GM12878 (cell line): Measurements from ENCODE around the gene TLK2. TPM values are rescaled to one million over a fixed set of nuclear protein-coding genes. Genes with fewer than 3 reads are reported as not detected.

ENCODE experiments used
- ATAC-seq: fragments of 200-7000 bp; cut with Tn5 transposase; 3 replicates; pipeline ENCODE4 v1.9.1; 2020; ENCODE audit warnings: mild to moderate bottlenecking, moderate library complexity
- BruUV-seq: library from RNA; stranded (reverse); fragments of 400-500 nt; replicated peaks from 2 replicates; lab custom pipeline; 2021; lab: Mats Ljungman, UMichigan
- CTCF ChIA-PET: fragments of 300-600 bp; sonication (Branson Sonifier 250); formaldehyde crosslinking; extraction: SDS; loops from one replicate; lab custom pipeline; 2021; ENCODE audit warnings: inconsistent platforms; lab: Yijun Ruan, JAX
- POLR2A ChIA-PET: fragments of 350-600 bp; formaldehyde crosslinking; extraction: SDS; loops from one replicate; lab custom pipeline; 2021; ENCODE audit warnings: inconsistent platforms; lab: Charles Lee
- RAD21 ChIA-PET: fragments of 300-600 bp; sonication (Branson Sonifier 250); formaldehyde crosslinking; loops from one replicate; lab custom pipeline; 2023; ENCODE audit warnings: antibody characterized with exemption; ENCODE audit not compliant: unreplicated experiment; lab: Charles Lee
- SMC1A ChIA-PET: fragments of 300-600 bp; sonication (Branson Sonifier 250); formaldehyde crosslinking; loops from one replicate; lab custom pipeline; 2023; ENCODE audit not compliant: unreplicated experiment, uncharacterized antibody; lab: Charles Lee
- DNase-seq: peaks from one replicate; pipeline ENCODE4 v3.0.0-alpha.2; 2011; ENCODE audit warnings: low read depth, low spot score
- FAIRE-seq: peaks from 3 replicates; lab custom pipeline; 2011; peaks lifted over from hg19 to GRCh38; lab: Jason Lieb, UNC
- H2AFZ ChIP-seq: 2 replicates; pipeline ENCODE4 v1.6.0; 2011; ENCODE audit warnings: low read depth, low read length, control low read depth; ENCODE audit not compliant: control insufficient read depth
- H3K27ac ChIP-seq: 2 replicates; pipeline ENCODE4 v1.5.1; 2011; ENCODE audit warnings: control low read depth; ENCODE audit not compliant: control insufficient read depth, insufficient read depth
- H3K27me3 ChIP-seq, 2 experiments: replicated peaks in 1 of 2; 2 replicates each; pipeline versions ENCODE4 v1.6.0 to v1.6.1; 2011; ENCODE audit warnings: low read length in 1 of 2; ENCODE audit not compliant: control insufficient read depth in 2 of 2, insufficient read depth in 2 of 2
- H3K36me3 ChIP-seq, 2 experiments: 2 replicates each; pipeline ENCODE4 v1.5.1; 2011; ENCODE audit warnings: low read length in 1 of 2; ENCODE audit not compliant: control insufficient read depth in 2 of 2, insufficient read depth in 2 of 2
- H3K4me1 ChIP-seq: 2 replicates; pipeline ENCODE4 v1.6.1; 2011; ENCODE audit warnings: mild to moderate bottlenecking, low read length, moderate library complexity, mixed read lengths; ENCODE audit not compliant: control insufficient read depth, insufficient read depth
- H3K4me2 ChIP-seq: 2 replicates; pipeline ENCODE4 v1.6.0; 2011; ENCODE audit warnings: control low read depth; ENCODE audit not compliant: control insufficient read depth, insufficient read depth
- H3K4me3 ChIP-seq: fragments of 200-600 bp; sonication (generic); 2 replicates; pipeline ENCODE4 v1.5.1; 2016
- H3K79me2 ChIP-seq: 2 replicates; pipeline ENCODE4 v1.6.0; 2011; ENCODE audit warnings: low read length; ENCODE audit not compliant: control insufficient read depth, insufficient read depth
- H3K9ac ChIP-seq: 2 replicates; pipeline ENCODE4 v1.8.0; 2011; ENCODE audit warnings: low read length, control low read depth, mixed read lengths; ENCODE audit not compliant: control insufficient read depth, insufficient read depth
- H3K9me3 ChIP-seq: replicated peaks from 3 replicates; pipeline ENCODE4 v1.5.1; 2011; ENCODE audit warnings: mild to moderate bottlenecking, low read length; ENCODE audit not compliant: control insufficient read depth, insufficient read depth
- H4K20me1 ChIP-seq: 2 replicates; pipeline ENCODE4 v1.6.0; 2011; ENCODE audit not compliant: control insufficient read depth, insufficient read depth
- BRCA1 ChIP-seq: IDR thresholded peaks from 2 replicates; pipeline ENCODE4 v1.6.1; 2011; ENCODE audit warnings: low read depth, low read length, improper control_type of control experiment
- CEBPB ChIP-seq, 2 experiments: fragments of 150-350 bp in 1 of 2; IDR thresholded peaks; 2 replicates each; pipeline ENCODE4 v1.6.1; 2012 to 2014; ENCODE audit warnings: low read depth in 2 of 2, low read length in 2 of 2, borderline replicate concordance in 1 of 2, inconsistent platforms in 1 of 2
- EZH2 ChIP-seq: IDR thresholded peaks from 2 replicates; pipeline ENCODE4 v1.6.1; 2012; ENCODE audit warnings: low read depth, mild to moderate bottlenecking, control low read depth, inconsistent platforms, low read length, borderline replicate concordance; ENCODE audit not compliant: control insufficient read depth
- JUND ChIP-seq: IDR thresholded peaks from 2 replicates; pipeline ENCODE4 v1.6.1; 2012; ENCODE audit warnings: low read depth, mild to moderate bottlenecking, low read length, improper control_type of control experiment, moderate library complexity
- NBN ChIP-seq: fragments of 450-650 bp; IDR thresholded peaks from 2 replicates; pipeline ENCODE4 v1.6.1; 2016
- PAX5 ChIP-seq: IDR thresholded peaks from 2 replicates; pipeline ENCODE4 v1.6.1; 2011; ENCODE audit warnings: low read depth, low read length, borderline replicate concordance
- POLR2AphosphoS5 ChIP-seq: IDR thresholded peaks from 2 replicates; pipeline ENCODE4 v1.6.1; 2011; ENCODE audit warnings: mild to moderate bottlenecking, low read length, inconsistent platforms
- RB1 ChIP-seq: fragments of 450-650 bp; formaldehyde crosslinking; IDR thresholded peaks from 2 replicates; pipeline ENCODE4 v1.6.1; 2017; ENCODE audit warnings: mild to moderate bottlenecking, borderline replicate concordance
- SKIL ChIP-seq: fragments of 450-650 bp; IDR thresholded peaks from 2 replicates; pipeline ENCODE4 v1.6.1; 2017; ENCODE audit warnings: mild to moderate bottlenecking, low read depth, inconsistent platforms; ENCODE audit not compliant: poor library complexity, severe bottlenecking
- ZBED1 ChIP-seq: IDR thresholded peaks from 2 replicates; pipeline ENCODE4 v1.6.1; 2016; ENCODE audit warnings: borderline replicate concordance
- ZSCAN29 ChIP-seq: fragments of 450-650 bp; IDR thresholded peaks from 2 replicates; pipeline ENCODE4 v1.6.1; 2017; ENCODE audit warnings: mild to moderate bottlenecking, moderate library complexity
- WGBS: methylation state at CpG from one replicate; pipeline ENCODE4 v1.1.6; 2016; ENCODE audit warnings: low lambda C conversion rate; ENCODE audit not compliant: insufficient replicate concordance, insufficient coverage; ENCODE audit errors: missing lambda C conversion rate; 5-methylcytosine and 5-hydroxymethylcytosine counted together
- in situ Hi-C: fragments of 300-500 bp; cut with MboI; formaldehyde crosslinking; loops from 9 replicates; pipeline ENCODE4 v1.14.3; 2018; ENCODE audit warnings: mixed read lengths
- intact Hi-C: fragments of 100-400 bp; cut with micrococcal nuclease; formaldehyde crosslinking; loops from one replicate; pipeline ENCODE4 v1.14.2; 2022; ENCODE audit not compliant: unreplicated experiment
- polyA plus RNA-seq, 11 experiments: library from polyadenylated mRNA; depleted of rRNA in 4 of 11; unstranded in 6 of 11; stranded (reverse) in 5 of 11; fragments of >200 nt; fragmentation: Nextera tagmentation in 4 of 11; fragmentation: Illumina TruSeq in 1 of 11; extraction: Ambion mirVana in 4 of 11; extraction: Trizol in 1 of 11; gene quantifications; 1 replicate in 1 of 11; 2 replicates in 10 of 11; pipeline versions ENCODE4 v1.2.1 to v1.2.3, GENCODE V29; 2011 to 2016; ENCODE audit warnings: inconsistent platforms in 2 of 11, missing spikeins in 2 of 11, low read depth in 1 of 11
- total RNA-seq, 4 experiments: library from RNA; depleted of rRNA in 3 of 4; stranded (reverse); fragments of >200 nt in 3 of 4; fragmentation: Illumina TruSeq in 1 of 4; extraction: Trizol in 1 of 4; gene quantifications; 2 replicates each; pipeline versions ENCODE4 v1.2.1 to v1.2.3, GENCODE V29; 2013 to 2021
- TF ChIP-seq, protein P1 (sequence below): IDR thresholded peaks from 2 replicates; pipeline ENCODE4 v1.6.1; 2012; ENCODE audit warnings: mild to moderate bottlenecking, low read depth, low read length
- TF ChIP-seq, protein P2 (sequence below): fragments of 450-650 bp; IDR thresholded peaks from 2 replicates; pipeline ENCODE4 v1.6.1; 2017; ENCODE audit warnings: mild to moderate bottlenecking, moderate library complexity

Gene TLK2
- total and polyA plus RNA-seq, 10 of the 15 experiments (the other 5 are each of a cell fraction or from before 2014, with no cell fraction given): 12.1 to 51.2 (median 27.5) TPM

- BruUV-seq: no TSS peak
- intact Hi-C loops (no loop called here), in situ Hi-C loops (no loop called here)
- H3K4me2 ChIP-seq: no peak overlapping the region
- no peaks in the 10 kb centered on the region for H3K9me3 ChIP-seq
- POLR2A ChIA-PET: no interaction called here
- FAIRE-seq (no peak), ATAC-seq (no peak), DNase-seq (no peak)
- H3K27ac ChIP-seq: no peak overlapping the region
- H4K20me1 ChIP-seq: no peaks in the 10 kb centered on the region
- no peak overlapping the region for H2AFZ ChIP-seq
- CTCF ChIA-PET: interaction anchor here (0.6 to 1.0 kb wide), 3 partner anchors 10 to 1590 kb away, joined by 3 to 4 read pairs (median 3); no protein-coding TSS in a partner anchor
- WGBS: 95% methylated on average over 1 of the region's 1 CpG
- no peaks in the 10 kb centered on the region for H3K79me2 ChIP-seq
- no peak overlapping the region for H3K9ac ChIP-seq
- H3K36me3 ChIP-seq: peaks cover 3 to 23% of the 10 kb centered on the region in 2 experiments; a peak in 3 of 4 replicates
- peaks cover 3% of the 10 kb centered on the region; the same call in 1 of the 2 replicates for H3K4me1 ChIP-seq
- RAD21 ChIA-PET: no interaction called here
- SMC1A ChIA-PET: no interaction called here
- H3K4me3 ChIP-seq: no peak overlapping the region
- no peaks in the 10 kb centered on the region for H3K27me3 ChIP-seq
- TF ChIP-seq ZSCAN29 (no peak), RB1 (no peak), CEBPB (IDR thresholded peaks at IDR 0.05; ENCODE audit: borderline replicate concordance in 1 of 2, low read depth in 2 of 2, low read length in 2 of 2) (no peak), NBN (no peak), EZH2 (no peak), POLR2AphosphoS5 (no peak), JUND (no peak), PAX5 (no peak), BRCA1 (no peak), SKIL (no peak), ZBED1 (no peak)
- TF ChIP-seq, protein P1, sequence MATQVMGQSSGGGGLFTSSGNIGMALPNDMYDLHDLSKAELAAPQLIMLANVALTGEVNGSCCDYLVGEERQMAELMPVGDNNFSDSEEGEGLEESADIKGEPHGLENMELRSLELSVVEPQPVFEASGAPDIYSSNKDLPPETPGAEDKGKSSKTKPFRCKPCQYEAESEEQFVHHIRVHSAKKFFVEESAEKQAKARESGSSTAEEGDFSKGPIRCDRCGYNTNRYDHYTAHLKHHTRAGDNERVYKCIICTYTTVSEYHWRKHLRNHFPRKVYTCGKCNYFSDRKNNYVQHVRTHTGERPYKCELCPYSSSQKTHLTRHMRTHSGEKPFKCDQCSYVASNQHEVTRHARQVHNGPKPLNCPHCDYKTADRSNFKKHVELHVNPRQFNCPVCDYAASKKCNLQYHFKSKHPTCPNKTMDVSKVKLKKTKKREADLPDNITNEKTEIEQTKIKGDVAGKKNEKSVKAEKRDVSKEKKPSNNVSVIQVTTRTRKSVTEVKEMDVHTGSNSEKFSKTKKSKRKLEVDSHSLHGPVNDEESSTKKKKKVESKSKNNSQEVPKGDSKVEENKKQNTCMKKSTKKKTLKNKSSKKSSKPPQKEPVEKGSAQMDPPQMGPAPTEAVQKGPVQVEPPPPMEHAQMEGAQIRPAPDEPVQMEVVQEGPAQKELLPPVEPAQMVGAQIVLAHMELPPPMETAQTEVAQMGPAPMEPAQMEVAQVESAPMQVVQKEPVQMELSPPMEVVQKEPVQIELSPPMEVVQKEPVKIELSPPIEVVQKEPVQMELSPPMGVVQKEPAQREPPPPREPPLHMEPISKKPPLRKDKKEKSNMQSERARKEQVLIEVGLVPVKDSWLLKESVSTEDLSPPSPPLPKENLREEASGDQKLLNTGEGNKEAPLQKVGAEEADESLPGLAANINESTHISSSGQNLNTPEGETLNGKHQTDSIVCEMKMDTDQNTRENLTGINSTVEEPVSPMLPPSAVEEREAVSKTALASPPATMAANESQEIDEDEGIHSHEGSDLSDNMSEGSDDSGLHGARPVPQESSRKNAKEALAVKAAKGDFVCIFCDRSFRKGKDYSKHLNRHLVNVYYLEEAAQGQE: no peak
- TF ChIP-seq, protein P2, sequence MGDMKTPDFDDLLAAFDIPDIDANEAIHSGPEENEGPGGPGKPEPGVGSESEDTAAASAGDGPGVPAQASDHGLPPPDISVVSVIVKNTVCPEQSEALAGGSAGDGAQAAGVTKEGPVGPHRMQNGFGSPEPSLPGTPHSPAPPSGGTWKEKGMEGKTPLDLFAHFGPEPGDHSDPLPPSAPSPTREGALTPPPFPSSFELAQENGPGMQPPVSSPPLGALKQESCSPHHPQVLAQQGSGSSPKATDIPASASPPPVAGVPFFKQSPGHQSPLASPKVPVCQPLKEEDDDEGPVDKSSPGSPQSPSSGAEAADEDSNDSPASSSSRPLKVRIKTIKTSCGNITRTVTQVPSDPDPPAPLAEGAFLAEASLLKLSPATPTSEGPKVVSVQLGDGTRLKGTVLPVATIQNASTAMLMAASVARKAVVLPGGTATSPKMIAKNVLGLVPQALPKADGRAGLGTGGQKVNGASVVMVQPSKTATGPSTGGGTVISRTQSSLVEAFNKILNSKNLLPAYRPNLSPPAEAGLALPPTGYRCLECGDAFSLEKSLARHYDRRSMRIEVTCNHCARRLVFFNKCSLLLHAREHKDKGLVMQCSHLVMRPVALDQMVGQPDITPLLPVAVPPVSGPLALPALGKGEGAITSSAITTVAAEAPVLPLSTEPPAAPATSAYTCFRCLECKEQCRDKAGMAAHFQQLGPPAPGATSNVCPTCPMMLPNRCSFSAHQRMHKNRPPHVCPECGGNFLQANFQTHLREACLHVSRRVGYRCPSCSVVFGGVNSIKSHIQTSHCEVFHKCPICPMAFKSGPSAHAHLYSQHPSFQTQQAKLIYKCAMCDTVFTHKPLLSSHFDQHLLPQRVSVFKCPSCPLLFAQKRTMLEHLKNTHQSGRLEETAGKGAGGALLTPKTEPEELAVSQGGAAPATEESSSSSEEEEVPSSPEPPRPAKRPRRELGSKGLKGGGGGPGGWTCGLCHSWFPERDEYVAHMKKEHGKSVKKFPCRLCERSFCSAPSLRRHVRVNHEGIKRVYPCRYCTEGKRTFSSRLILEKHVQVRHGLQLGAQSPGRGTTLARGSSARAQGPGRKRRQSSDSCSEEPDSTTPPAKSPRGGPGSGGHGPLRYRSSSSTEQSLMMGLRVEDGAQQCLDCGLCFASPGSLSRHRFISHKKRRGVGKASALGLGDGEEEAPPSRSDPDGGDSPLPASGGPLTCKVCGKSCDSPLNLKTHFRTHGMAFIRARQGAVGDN: no peak
Observed at GRCh38 chr17:62562656-62563055, 84.0 kb downstream of the TLK2 start.
